Psoas muscle (tissue), 8 donors: ENCODE results near the gene GOLGA2. TPM values are rescaled to one million over a fixed set of nuclear protein-coding genes. Genes with fewer than 3 reads are reported as not detected.

Experiments
- ATAC-seq, 4 donors: fragments of 200-7000 bp; cut with Tn5 transposase; one replicate each; pipeline ENCODE4 v1.9.1; 2020; ENCODE audit warnings: moderate library complexity in 3 of 4, mild to moderate bottlenecking in 2 of 4
- DNase-seq, 2 donors: peaks; one replicate each; pipeline ENCODE4 v3.0.0-alpha.2; 2020
- H3K27ac ChIP-seq: fragments of 200-600 bp; one replicate; pipeline ENCODE4 v1.8.0; 2022
- H3K27me3 ChIP-seq, 3 donors: fragments of 200-600 bp in 1 of 3; one replicate each; pipeline versions ENCODE4 v1.6.1 to v1.8.0; 2013 to 2022; ENCODE audit warnings: low read length in 2 of 3, mild to moderate bottlenecking in 2 of 3, moderate library complexity in 1 of 3; ENCODE audit not compliant: insufficient read depth in 3 of 3
- H3K36me3 ChIP-seq, 2 donors: fragments of 200-600 bp in 1 of 2; one replicate each; pipeline versions ENCODE4 v1.6.1 to v1.8.0; 2013 to 2022; ENCODE audit warnings: low read depth in 1 of 2, mild to moderate bottlenecking in 1 of 2, moderate library complexity in 1 of 2; ENCODE audit not compliant: insufficient read depth in 1 of 2
- H3K4me1 ChIP-seq: fragments of 200-600 bp; one replicate; pipeline ENCODE4 v1.8.0; 2022
- H3K4me3 ChIP-seq: fragments of 200-600 bp; one replicate; pipeline ENCODE4 v1.8.0; 2022; ENCODE audit warnings: mild to moderate bottlenecking
- H3K9me3 ChIP-seq: fragments of 200-600 bp; one replicate; pipeline ENCODE4 v1.8.0; 2022
- whole genome bisulfite sequencing, 3 donors: extraction: QIAGEN DNeasy Blood & Tissue Kit; methylation state at CpG; one replicate each; pipeline versions ENCODE4 v1.1.6 to v1.1.7; 2013; 5-methylcytosine and 5-hydroxymethylcytosine counted together
- intact Hi-C, 2 donors: fragments of 100-400 bp; cut with DNase I; formaldehyde crosslinking; loops; one replicate each; pipeline versions ENCODE4 v1.11.0 to v1.14.2; 2022
- polyA plus RNA-seq, 3 donors: library from polyadenylated mRNA; stranded (reverse); fragments of 200-250 nt; gene quantifications; one replicate each; pipeline ENCODE4 v1.2.3, GENCODE V29; 2013
- total RNA-seq, 4 donors: library from RNA; stranded (reverse); fragmentation: NEBNext Ultra II Directional in 2 of 4; extraction: Animal tissue kit (Norgen Biotek cat#: 25700) in 2 of 4; gene quantifications; one replicate each; pipeline versions ENCODE4 v1.2.1 to v1.2.4, GENCODE V29; 2021 to 2023
- TF ChIP-seq, protein P1 (sequence below): fragments of 200-600 bp; IDR thresholded peaks from one replicate; pipeline ENCODE4 v1.8.0; 2022; ENCODE audit warnings: antibody characterized with exemption
- donor health status: healthy with polysubstance abuse.
- donor health status: DM: no; HTN: no; CAD: no; lungs with moderate emphysema.
- donor health status: Bipolar disorder and iron deficiency.
- donor health status: healthy.
- donor health status: DM: yes; HTN: yes; CAD: no.
- donor health status: DM: no; HTN: no; CAD: no.
- donor health status: DM: no; HTN: no; CAD: no.
- donor health status: DM: yes; HTN: yes; CAD: no.

GOLGA2 gene
- total and polyA plus RNA-seq, 7 donors, result 57.2 to 85.3 (median 72.4) TPM

- TF ChIP-seq, protein P1, sequence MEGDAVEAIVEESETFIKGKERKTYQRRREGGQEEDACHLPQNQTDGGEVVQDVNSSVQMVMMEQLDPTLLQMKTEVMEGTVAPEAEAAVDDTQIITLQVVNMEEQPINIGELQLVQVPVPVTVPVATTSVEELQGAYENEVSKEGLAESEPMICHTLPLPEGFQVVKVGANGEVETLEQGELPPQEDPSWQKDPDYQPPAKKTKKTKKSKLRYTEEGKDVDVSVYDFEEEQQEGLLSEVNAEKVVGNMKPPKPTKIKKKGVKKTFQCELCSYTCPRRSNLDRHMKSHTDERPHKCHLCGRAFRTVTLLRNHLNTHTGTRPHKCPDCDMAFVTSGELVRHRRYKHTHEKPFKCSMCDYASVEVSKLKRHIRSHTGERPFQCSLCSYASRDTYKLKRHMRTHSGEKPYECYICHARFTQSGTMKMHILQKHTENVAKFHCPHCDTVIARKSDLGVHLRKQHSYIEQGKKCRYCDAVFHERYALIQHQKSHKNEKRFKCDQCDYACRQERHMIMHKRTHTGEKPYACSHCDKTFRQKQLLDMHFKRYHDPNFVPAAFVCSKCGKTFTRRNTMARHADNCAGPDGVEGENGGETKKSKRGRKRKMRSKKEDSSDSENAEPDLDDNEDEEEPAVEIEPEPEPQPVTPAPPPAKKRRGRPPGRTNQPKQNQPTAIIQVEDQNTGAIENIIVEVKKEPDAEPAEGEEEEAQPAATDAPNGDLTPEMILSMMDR, result no peak
- Histone ChIP-seq H3K9me3 (no peaks in the 10 kb centered on the region), H3K36me3 (peaks cover 3 to 24% of the 10 kb centered on the region in 2 donors), H3K27ac (no peak overlapping the region), H3K4me3 (no peak overlapping the region), H3K27me3 (no peaks in the 10 kb centered on the region), H3K4me1 (no peaks in the 10 kb centered on the region)
- 67 to 73% (median 68%) methylated on average over 5 of the region's 5 CpGs for WGBS, 3 donors
- intact Hi-C loops, result loop anchor here in 1 of 2 donors (10.0 kb wide), 1 partner anchor 60 kb away; no protein-coding TSS in a partner anchor
- DNase-seq (no peak), ATAC-seq (no peak)
Observed at GRCh38 chr9:128304971-128305288, 29.1 kb upstream of the GOLGA2 start.

- H3K9me3 ChIP-seq, result no peaks in the 10 kb centered on the region
- intact Hi-C loops, result loop anchor here in 1 of 2 donors (10.0 kb wide), 1 partner anchor 60 kb away; no protein-coding TSS in a partner anchor
- no peaks in the 10 kb centered on the region for H3K27me3 ChIP-seq
- H3K4me1 ChIP-seq, result no peaks in the 10 kb centered on the region
- peaks cover 0 to 18% of the 10 kb centered on the region in 2 donors for H3K36me3 ChIP-seq
- WGBS, 3 donors, result 67 to 78% (median 76%) methylated on average over 9 of the region's 9 CpGs
- ATAC-seq (no peak), DNase-seq (no peak)
- no peak overlapping the region for H3K27ac ChIP-seq
- TF ChIP-seq, protein P1, result no peak
- no peak overlapping the region for H3K4me3 ChIP-seq
Observed at GRCh38 chr9:128304136-128304970, 28.5 kb upstream of the GOLGA2 start.

DNA sequence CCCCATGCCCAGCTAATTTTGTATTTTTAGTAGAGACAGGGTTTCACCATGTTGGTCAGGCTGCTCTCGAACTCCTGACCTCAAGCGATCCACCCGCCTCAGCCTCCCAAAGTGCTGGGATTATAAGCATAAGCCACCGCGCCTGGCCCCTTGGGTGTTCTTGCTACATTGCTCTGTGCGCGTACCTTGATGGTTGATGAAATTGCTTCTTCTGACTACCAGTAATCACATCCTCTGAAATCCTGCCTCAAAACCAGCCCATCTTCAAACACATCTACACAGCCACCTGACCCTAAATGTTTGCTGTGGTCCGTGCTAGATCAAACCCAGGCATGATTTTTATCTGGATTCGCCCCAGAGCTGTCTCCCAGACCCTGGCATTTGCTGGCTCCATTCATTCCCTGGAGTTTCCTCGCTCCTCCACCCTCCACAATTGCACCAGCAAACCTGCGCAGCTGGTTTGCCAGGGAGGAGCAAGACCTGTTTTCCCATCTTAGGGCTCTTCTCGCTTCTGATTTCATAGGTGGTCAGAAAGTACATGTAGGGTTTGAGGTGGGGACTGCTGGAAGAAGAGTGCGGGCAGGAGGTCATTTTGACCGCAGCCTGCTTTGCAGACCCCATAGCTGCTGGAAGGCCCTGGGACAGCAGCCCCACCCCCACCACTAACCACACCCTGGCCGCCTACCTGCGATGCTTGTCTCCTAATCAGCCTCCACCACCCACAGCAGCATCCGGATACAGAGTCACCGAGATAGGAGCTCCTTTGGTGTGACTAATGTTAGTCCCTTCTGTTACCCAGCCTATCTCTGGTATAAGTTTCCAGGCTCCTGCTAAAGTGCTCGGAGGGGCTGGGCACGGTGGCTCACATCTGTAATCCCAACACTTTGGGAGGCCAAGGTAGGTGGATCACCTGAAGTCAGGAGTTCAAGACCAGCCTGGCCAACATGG, 23.0 kb upstream of the GOLGA2 start:
- Histone ChIP-seq H3K4me1 (no peaks in the 10 kb centered on the region), H3K4me3 (no peak overlapping the region), H3K9me3 (no peaks in the 10 kb centered on the region), H3K27me3 (no peaks in the 10 kb centered on the region), H3K36me3 (no peaks in the 10 kb centered on the region), H3K27ac (no peak overlapping the region)
- no peak for ATAC-seq
- TF ChIP-seq, protein P1, result no peak
- WGBS, 3 donors, result 90 to 93% (median 91%) methylated on average over 20 of the region's 20 CpGs
- intact Hi-C loops, result loop anchor here (5.0 to 10.0 kb wide), 2 partner anchors 43 to 116 kb away; partner anchors contain the start of gene SLC27A4 (in 1 of the 2)
- DNase-seq, result no peak

- Histone ChIP-seq H3K27ac (no peak overlapping the region), H3K4me1 (no peaks in the 10 kb centered on the region), H3K36me3 (no peaks in the 10 kb centered on the region), H3K4me3 (no peak overlapping the region), H3K9me3 (no peaks in the 10 kb centered on the region), H3K27me3 (no peaks in the 10 kb centered on the region)
- TF ChIP-seq, protein P1, result no peak
- DNase-seq (no peak), ATAC-seq (no peak)
- intact Hi-C loops, result loop anchor here (5.0 to 10.0 kb wide), 2 partner anchors 45 to 118 kb away; partner anchors contain the start of gene SLC27A4 (in 1 of the 2)
- 87 to 92% (median 88%) methylated on average over 2 of the region's 2 CpGs for WGBS, 3 donors
Observed at GRCh38 chr9:128297221-128297773, 21.5 kb upstream of the GOLGA2 start.
